ENCODE measurements around the gene ATP5F1D. TPM values are rescaled to one million over a fixed set of nuclear protein-coding genes. Genes with fewer than 3 reads are reported as not detected.
A peak's percentile ranks its signal among the peaks of the same experiment; 100 is the strongest.

The ATP5F1D gene
- total and polyA plus RNA-seq, 2 donors (not counting 3 experiments of a cell fraction or from before 2014, with no cell fraction given), result 167 to 192 TPM

GRCh38 chr19:1206150-1206863 is 35.2 kb upstream of the ATP5F1D start:
- FAIRE-seq, result no peak
- no TSS peak for BruUV-seq (replicated peaks)
- Histone ChIP-seq H4K20me1 (replicated peaks; ENCODE audit: control insufficient read depth, extremely low read depth, insufficient read depth, low read length) (no peaks in the 10 kb centered on the region), H3K4me1 (ENCODE audit: control insufficient read depth, extremely low read depth, insufficient read depth, low read length) (peaks cover 22% of the 10 kb centered on the region), H3K27me3 (ENCODE audit: control insufficient read depth in 2 of 2, insufficient read depth in 2 of 2, low read length in 2 of 2) (no peaks in the 10 kb centered on the region), H2AFZ (ENCODE audit: low read depth, low read length) (no peak overlapping the region), H3K9ac (replicated peaks; ENCODE audit: extremely low read depth, insufficient read depth, low read length) (peak overlapping the region; percentile 79), H3K27ac (ENCODE audit: insufficient read depth, low read depth, low read length) (peak overlapping the region; percentile 35), H3K9me3 (replicated peaks; ENCODE audit: control insufficient read depth, insufficient read depth, low read length) (no peaks in the 10 kb centered on the region), H3K4me2 (ENCODE audit: insufficient read depth, low read length) (peak overlapping the region; percentile 77), H3K9me1 (replicated peaks; ENCODE audit: control insufficient read depth, extremely low read depth, insufficient read depth, low read length) (no peaks in the 10 kb centered on the region), H3K79me2 (ENCODE audit: control insufficient read depth, insufficient read depth, low read length) (peaks cover 50% of the 10 kb centered on the region), H3K4me3 (replicated peaks in 1 of 3; ENCODE audit: insufficient read depth in 1 of 3, low read depth in 1 of 3, low read length in 3 of 3) (peak overlapping the region; percentile 76 to 88 (median 86)), H3K36me3 (ENCODE audit: control insufficient read depth in 2 of 2, extremely low read depth in 1 of 2, insufficient read depth in 2 of 2, low read length in 2 of 2) (peaks cover 0 to 4% of the 10 kb centered on the region in 2 experiments)
- DNase-seq (ENCODE audit: low read depth, low spot score), result no peak
- POLR2A ChIA-PET, result no interaction called here
- CTCF ChIA-PET, result no interaction called here
- intact Hi-C loops (cut with micrococcal nuclease), result no loop called here
- dilution Hi-C loops (cut with MboI; ENCODE audit: extremely low pct_ligation_motif_present, low sequenced_read_pairs), result no loop called here
- no peak for TF ChIP-seq MAX (IDR thresholded peaks at IDR 0.05; ENCODE audit: insufficient read depth, insufficient read length)
- no peak for TF ChIP-seq POLR2A (IDR thresholded peaks at IDR 0.05; ENCODE audit: low read depth, low read length)
- TF ChIP-seq EZH2 (IDR thresholded peaks at IDR 0.05; ENCODE audit: borderline replicate concordance, low read depth, low read length, severe bottlenecking), result no peak
- TF ChIP-seq FOS (IDR thresholded peaks at IDR 0.05; ENCODE audit: borderline replicate concordance, insufficient read depth, low read length), result no peak
- TF ChIP-seq POLR2AphosphoS5 (IDR thresholded peaks at IDR 0.05; ENCODE audit: insufficient read depth, low read depth, low read length), result no peak
- TF ChIP-seq JUN (IDR thresholded peaks at IDR 0.05; ENCODE audit: borderline replicate concordance, insufficient read depth, insufficient read length, low read depth), result no peak
- no peak for TF ChIP-seq GATA2 (IDR thresholded peaks at IDR 0.05; ENCODE audit: insufficient read depth, insufficient read length, low read depth, low read length)
- TF ChIP-seq MYC (IDR thresholded peaks at IDR 0.05; ENCODE audit: low read depth, low read length), result no peak
- TF ChIP-seq, protein P1, sequence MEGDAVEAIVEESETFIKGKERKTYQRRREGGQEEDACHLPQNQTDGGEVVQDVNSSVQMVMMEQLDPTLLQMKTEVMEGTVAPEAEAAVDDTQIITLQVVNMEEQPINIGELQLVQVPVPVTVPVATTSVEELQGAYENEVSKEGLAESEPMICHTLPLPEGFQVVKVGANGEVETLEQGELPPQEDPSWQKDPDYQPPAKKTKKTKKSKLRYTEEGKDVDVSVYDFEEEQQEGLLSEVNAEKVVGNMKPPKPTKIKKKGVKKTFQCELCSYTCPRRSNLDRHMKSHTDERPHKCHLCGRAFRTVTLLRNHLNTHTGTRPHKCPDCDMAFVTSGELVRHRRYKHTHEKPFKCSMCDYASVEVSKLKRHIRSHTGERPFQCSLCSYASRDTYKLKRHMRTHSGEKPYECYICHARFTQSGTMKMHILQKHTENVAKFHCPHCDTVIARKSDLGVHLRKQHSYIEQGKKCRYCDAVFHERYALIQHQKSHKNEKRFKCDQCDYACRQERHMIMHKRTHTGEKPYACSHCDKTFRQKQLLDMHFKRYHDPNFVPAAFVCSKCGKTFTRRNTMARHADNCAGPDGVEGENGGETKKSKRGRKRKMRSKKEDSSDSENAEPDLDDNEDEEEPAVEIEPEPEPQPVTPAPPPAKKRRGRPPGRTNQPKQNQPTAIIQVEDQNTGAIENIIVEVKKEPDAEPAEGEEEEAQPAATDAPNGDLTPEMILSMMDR (IDR thresholded peaks at IDR 0.05; ENCODE audit: extremely low read depth in 1 of 2, insufficient read depth in 1 of 2, low read depth in 1 of 2, low read length in 2 of 2), result no peak

Data from endothelial cell of umbilical vein (primary cell).